Measurements from ENCODE around the gene PRRX2. TPM values are rescaled to one million over a fixed set of nuclear protein-coding genes. Genes with fewer than 3 reads are reported as not detected.
A peak's percentile ranks its signal among the peaks of the same experiment; 100 is the strongest.
"Not testable (repeated sequence)": the region's sequence is repeated elsewhere in the genome, so short reads cannot be mapped to it uniquely, and the experiment has no call there.

Gene PRRX2
- total RNA-seq, 1 experiment from 2014 or later, result not detected

GRCh38 chr9:129756191-129756590 is 90.7 kb downstream of the PRRX2 start:
- DNase-seq (ENCODE audit: low read depth), result no peak

- no peak for DNase-seq (ENCODE audit: low read depth)
Observed at GRCh38 chr9:129757045-129757444, 91.6 kb downstream of the PRRX2 start.

- no peak for DNase-seq (ENCODE audit: low read depth)
Observed at GRCh38 chr9:129759319-129759718, 93.9 kb downstream of the PRRX2 start.

DNA sequence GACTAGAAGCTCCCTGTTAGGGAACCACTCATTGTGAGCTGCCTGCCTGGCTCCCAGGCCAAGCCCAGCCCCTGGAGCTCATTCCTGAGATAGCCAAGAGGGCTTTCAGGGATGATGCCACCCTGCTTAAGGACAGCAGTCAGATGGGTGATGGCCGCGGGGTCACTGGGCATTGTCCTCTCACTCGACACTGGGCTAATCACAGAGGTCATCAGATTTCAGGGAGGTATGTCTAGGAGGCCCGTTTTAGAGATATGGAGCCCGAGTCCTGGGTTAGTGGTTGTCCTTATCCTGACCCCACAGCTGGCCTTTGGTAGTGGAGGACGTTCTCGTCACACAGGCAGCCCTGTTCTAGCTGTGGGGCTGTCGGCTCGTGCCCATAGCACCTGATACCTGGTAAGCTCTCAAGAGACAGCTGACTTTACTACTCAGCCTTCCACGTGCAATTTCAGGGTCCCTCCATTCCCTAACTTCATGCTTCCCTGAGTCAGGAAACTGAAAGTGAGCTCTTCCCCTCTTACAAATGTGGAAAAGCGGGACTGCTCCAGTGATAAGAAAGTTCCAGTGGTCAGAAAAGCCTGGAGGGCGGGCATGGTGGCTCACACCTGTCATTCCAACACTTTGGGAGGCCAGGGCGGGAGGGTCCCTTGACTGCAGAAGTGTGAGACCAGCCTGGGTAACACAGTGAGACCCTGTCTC is 94.5 kb downstream of the PRRX2 start:
- DNase-seq (ENCODE audit: low read depth), result no peak

DNA sequence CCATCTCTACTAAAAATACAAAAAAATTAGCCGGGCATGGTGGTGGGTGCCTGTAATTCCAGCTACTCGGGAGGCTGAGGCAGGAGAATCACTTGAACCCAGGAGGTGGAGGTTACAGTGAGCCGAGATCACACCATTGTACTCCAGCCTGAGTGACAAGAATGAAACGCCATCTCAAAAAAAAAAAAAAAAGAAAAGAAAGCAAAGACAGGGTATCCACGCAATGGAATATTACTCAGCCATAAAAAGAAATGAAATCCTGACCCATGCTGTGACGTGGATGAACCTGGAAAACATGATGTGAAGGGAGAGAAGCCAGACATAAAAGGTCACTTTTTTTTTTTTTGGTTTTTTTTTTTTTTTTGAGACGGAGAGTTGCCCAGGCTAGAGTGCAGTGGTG is 95.3 kb downstream of the PRRX2 start:
- not testable (repeated sequence) for DNase-seq (ENCODE audit: low read depth)

DNA sequence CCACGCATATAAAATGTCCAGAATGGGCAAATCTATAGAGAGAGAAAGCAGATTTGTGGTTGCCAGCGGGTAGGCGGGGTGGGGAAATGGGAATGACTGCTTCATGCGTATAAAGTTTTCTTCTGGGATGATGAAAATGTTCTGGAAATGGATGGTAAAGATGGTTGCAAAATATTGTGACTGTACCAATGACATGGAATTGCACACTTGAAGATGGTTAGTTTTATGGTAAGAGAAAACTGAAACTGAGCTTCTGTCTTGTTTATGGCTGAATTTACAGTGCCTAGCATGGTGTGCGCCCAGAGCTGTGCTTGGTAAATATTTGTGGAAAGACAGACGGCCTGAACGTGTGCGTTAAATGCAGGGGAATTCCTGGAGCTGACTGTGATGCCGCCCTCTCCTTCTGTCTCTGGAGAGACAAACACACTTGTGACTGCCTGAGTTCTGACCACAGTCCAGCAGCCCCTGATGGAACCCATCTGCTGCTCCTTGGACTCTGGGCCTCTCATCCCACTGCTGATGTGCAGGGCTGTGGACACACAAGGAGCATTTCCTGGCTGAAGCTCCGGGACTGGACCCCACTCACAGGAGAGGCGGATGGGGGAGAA is 96.0 kb downstream of the PRRX2 start:
- DNase-seq (ENCODE audit: low read depth), result no peak

DNA sequence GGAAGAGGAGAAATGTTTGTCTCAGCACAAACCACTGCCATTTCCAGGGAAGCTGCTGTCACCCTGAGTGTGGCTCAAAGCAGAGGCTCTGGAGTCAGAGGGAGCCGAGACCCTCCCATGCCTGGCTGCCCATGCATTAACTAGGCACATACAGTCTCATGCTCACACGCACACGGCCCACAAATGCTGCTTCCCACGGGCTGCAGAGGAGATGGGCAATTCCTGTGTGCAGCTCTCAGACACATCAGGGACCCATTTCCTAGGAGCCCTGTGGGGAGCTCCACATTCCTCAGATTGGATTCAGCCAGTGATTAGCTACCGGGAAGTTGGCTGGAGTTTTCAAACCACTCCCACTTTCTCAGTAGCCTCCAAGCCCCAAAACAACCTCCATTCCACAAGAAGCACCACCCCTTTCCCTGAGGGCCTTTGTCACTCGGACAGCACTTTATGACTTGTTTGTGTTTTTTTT is 96.5 kb downstream of the PRRX2 start:
- no peak for DNase-seq (ENCODE audit: low read depth)

DNA sequence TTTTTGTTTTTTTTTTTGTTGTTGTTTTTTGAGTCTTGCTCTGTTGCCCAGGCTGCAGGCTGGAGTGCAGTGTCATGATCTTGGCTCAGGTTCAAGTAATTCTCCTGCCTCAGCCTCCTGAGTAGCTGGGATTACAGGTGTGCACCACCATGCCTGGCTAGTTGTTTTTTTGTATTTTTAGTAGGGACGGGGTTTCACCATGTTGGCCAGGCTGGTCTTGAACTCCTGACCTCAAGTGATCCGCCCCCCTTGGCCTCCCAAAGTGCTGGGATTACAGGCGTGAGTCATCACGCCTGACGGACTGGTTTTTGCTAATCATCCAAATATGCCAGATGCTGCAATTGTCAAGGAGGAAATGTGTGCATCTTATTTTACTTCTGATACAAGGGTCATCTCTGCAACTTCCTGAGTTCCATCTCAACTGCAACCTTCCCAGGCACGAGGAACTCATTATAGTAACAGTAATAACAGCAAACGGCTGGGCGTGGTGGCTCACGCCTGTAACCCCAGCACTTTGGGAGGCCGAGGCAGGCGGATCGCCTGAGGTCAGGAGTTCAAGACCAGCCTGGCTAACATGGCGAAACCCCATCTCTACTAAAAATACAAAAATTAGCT is 97.0 kb downstream of the PRRX2 start:
- DNase-seq (ENCODE audit: low read depth), result peak; percentile 92

DNA sequence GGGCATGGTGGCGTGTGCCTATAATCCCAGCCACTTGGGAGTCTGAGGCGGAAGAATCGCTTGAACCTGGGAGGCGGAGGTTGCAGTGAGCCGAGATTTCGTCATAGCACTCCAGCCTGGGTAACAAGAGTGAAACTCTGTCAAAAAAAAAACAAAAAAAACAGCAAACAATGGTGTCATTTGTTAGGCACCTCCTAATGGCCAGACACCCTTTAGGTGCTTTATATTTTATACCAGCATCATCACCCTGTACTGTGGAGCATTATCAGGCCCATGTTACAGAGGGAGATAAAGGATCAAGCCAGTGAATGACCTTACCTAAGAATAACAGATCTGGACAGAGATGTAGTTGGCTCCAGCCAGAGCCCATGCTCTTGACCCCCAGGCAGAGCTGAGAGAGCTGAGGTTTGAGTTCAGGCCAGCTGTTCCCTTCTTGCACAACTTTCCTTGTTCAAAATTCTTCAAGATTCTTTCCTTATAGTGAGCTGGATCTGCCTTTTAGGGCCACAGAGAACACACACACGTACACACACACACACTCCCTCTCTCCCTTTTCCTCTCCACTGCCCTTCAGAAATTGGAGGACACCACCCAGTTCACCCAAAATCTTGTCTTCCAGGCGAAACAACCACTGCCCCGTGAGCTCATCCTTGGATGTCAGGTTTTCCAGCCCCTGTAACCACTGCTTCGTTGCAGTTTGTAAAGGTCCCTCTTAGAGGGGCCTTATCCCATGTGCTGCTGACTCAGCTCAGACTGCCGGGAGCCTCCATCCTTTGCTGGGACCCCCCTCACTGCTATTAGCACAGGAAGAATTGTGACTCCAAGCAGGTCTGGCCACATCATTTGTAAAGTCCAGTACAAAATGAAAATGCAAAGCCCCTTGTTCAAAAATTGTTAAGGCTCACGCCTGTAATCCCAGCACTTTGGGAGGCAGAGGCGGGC is 97.8 kb downstream of the PRRX2 start:
- peak; percentile 78 for DNase-seq (ENCODE audit: low read depth)

GRCh38 chr9:129765764-129766317 is 100.4 kb downstream of the PRRX2 start:
- no peak for DNase-seq (ENCODE audit: low read depth)

GRCh38 chr9:129768486-129768885 is 103.0 kb downstream of the PRRX2 start:
- no peak for DNase-seq (ENCODE audit: low read depth)

GRCh38 chr9:129769669-129770068 is 104.2 kb downstream of the PRRX2 start:
- DNase-seq (ENCODE audit: low read depth), result no peak

DNA sequence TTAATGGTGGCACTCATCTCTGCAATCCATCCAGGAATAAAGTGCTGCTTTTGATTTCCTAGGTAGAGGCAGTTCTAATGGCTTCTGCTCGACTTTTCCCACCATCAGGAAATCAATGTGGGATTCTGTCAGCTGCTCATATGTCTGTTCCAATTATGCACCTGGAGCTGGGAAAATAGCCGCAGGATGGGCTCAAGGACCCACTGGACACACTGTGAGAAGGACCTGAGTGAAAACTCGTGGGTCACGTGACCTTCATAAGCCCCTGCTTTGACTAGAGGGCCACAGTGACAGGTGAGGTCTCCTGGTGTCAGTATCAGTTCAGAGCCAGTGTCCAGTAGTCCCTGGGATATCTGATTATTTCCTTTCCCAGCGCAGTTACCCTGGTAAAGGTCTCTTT is 105.3 kb downstream of the PRRX2 start:
- DNase-seq (ENCODE audit: low read depth), result no peak

Other genes starting within 250 kb of the PRRX2 start
- gene C9orf50, start 44.5 kb upstream of the PRRX2 start, total RNA-seq (2014; rRNA removed), result not detected in 2 replicates
- gene NTMT1, start 39.5 kb upstream of the PRRX2 start, total RNA-seq (2014; rRNA removed), result 23.9 and 24.3 TPM in 2 replicates
- gene ASB6, start 23.5 kb upstream of the PRRX2 start, total RNA-seq (2014; rRNA removed), result 23.1 and 25.3 TPM in 2 replicates
- 0.34 and 0.64 TPM in 2 replicates for gene PTGES, start 87.4 kb downstream of the PRRX2 start, total RNA-seq (2014; rRNA removed)
- 32.5 and 38.0 TPM in 2 replicates for gene TOR1B, start 137.5 kb downstream of the PRRX2 start, total RNA-seq (2014; rRNA removed)
- gene TOR1A, start 158.5 kb downstream of the PRRX2 start, total RNA-seq (2014; rRNA removed), result 78.1 and 82.1 TPM in 2 replicates
- gene C9orf78, start 169.6 kb downstream of the PRRX2 start, total RNA-seq (2014; rRNA removed), result 63.3 and 79.4 TPM in 2 replicates
- gene USP20, start 169.8 kb downstream of the PRRX2 start, total RNA-seq (2014; rRNA removed), result 8.1 and 9.5 TPM in 2 replicates

All from LHCN-M2 (cell line).